MCF 10A (cell line): ENCODE measurements around the gene CPLANE2. TPM values are rescaled to one million over a fixed set of nuclear protein-coding genes. Genes with fewer than 3 reads are reported as not detected.

Experiments
- BruUV-seq: library from RNA; stranded (reverse); fragments of 400-500 nt; replicated peaks from 2 replicates; lab custom pipeline; 2021; lab: Mats Ljungman, UMichigan
- CTCF ChIA-PET: fragments of 300-600 bp; sonication (Branson Sonifier 250); formaldehyde crosslinking; extraction: SDS; loops from one replicate; lab custom pipeline; 2021; ENCODE audit warnings: antibody characterized with exemption, inconsistent platforms; lab: Yijun Ruan, JAX
- POLR2A ChIA-PET: fragments of 300-600, 350-650 bp; sonication (Branson Sonifier 250); formaldehyde crosslinking; extraction: SDS; loops from one replicate; lab custom pipeline; 2020; ENCODE audit warnings: antibody characterized with exemption, inconsistent platforms; lab: Yijun Ruan, JAX
- DNase-seq: peaks from one replicate; pipeline ENCODE4 v3.0.0-alpha.2; 2018; ENCODE audit not compliant: unreplicated experiment
- H3K27ac Mint-ChIP-seq: one replicate; pipeline ENCODE4 v1.8.0; 2022; ENCODE audit warnings: mild to moderate bottlenecking, low read depth, mixed read lengths; ENCODE audit not compliant: unreplicated experiment
- H3K27me3 Mint-ChIP-seq: one replicate; pipeline ENCODE4 v1.8.0; 2022; ENCODE audit warnings: mixed read lengths; ENCODE audit not compliant: insufficient read depth, unreplicated experiment
- H3K36me3 Mint-ChIP-seq: one replicate; pipeline ENCODE4 v1.8.0; 2022; ENCODE audit warnings: mild to moderate bottlenecking, moderate library complexity, mixed read lengths; ENCODE audit not compliant: insufficient read depth, unreplicated experiment
- H3K4me1 Mint-ChIP-seq: one replicate; pipeline ENCODE4 v1.8.0; 2022; ENCODE audit warnings: mixed read lengths; ENCODE audit not compliant: insufficient read depth, unreplicated experiment
- H3K4me3 Mint-ChIP-seq: one replicate; pipeline ENCODE4 v1.8.0; 2022; ENCODE audit warnings: mild to moderate bottlenecking, moderate library complexity, mixed read lengths; ENCODE audit not compliant: unreplicated experiment
- H3K9me3 Mint-ChIP-seq: one replicate; pipeline ENCODE4 v1.8.0; 2022; ENCODE audit warnings: mixed read lengths; ENCODE audit not compliant: unreplicated experiment
- CTCF ChIP-seq: fragments of 200-600 bp; IDR thresholded peaks from one replicate; pipeline ENCODE4 v1.8.0; 2022; ENCODE audit warnings: antibody characterized with exemption, mild to moderate bottlenecking; ENCODE audit not compliant: unreplicated experiment
- intact Hi-C: fragments of 100-400 bp; cut with micrococcal nuclease; formaldehyde crosslinking; loops from 2 replicates; pipeline ENCODE4 v1.14.1; 2022
- total RNA-seq: library from RNA; stranded (reverse); gene quantifications from 2 replicates; pipeline ENCODE4 v1.2.3, GENCODE V29; 2022

CPLANE2 gene
- total RNA-seq, 1 experiment from 2014 or later: 8.3 TPM

- no peak overlapping the region for H3K4me3 Mint-ChIP-seq
- intact Hi-C loops: no loop called here
- H3K9me3 Mint-ChIP-seq: no peaks in the 10 kb centered on the region
- H3K27me3 Mint-ChIP-seq: no peaks in the 10 kb centered on the region
- ChIA-PET CTCF (interaction anchor here (0.5 to 14.5 kb wide), 3 partner anchors 37 to 113 kb away, joined by 5 to 373 read pairs (median 15); partner anchors contain the start of gene FAM131C), POLR2A (interaction anchor here (0.9 kb wide), 1 partner anchor 94 kb away, joined by 4 read pairs; no protein-coding TSS in a partner anchor)
- no peak for TF ChIP-seq CTCF
- no peak overlapping the region for H3K27ac Mint-ChIP-seq
- BruUV-seq: no TSS peak
- DNase-seq: no peak
- peaks cover 18% of the 10 kb centered on the region for H3K4me1 Mint-ChIP-seq
- H3K36me3 Mint-ChIP-seq: no peaks in the 10 kb centered on the region
Measured at GRCh38 chr1:16191309-16191708, 45.7 kb downstream of the CPLANE2 start.

- no peak for TF ChIP-seq CTCF
- no peaks in the 10 kb centered on the region for H3K27me3 Mint-ChIP-seq
- no peaks in the 10 kb centered on the region for H3K9me3 Mint-ChIP-seq
- H3K27ac Mint-ChIP-seq: no peak overlapping the region
- H3K4me1 Mint-ChIP-seq: peaks cover 18% of the 10 kb centered on the region
- ChIA-PET POLR2A (interaction anchor here (1.3 to 10.2 kb wide), 4 partner anchors 35 to 356 kb away, joined by 3 to 112 read pairs (median 23); partner anchors contain the start of gene EPHA2), CTCF (interaction anchor here (1.0 to 14.5 kb wide), 3 partner anchors 54 to 162 kb away, joined by 4 to 373 read pairs (median 15); partner anchors contain the start of genes FAM131C and FBXO42)
- peak; percentile 39 for DNase-seq
- H3K36me3 Mint-ChIP-seq: no peaks in the 10 kb centered on the region
- BruUV-seq: no TSS peak
- H3K4me3 Mint-ChIP-seq: no peak overlapping the region
- intact Hi-C loops: loop anchor here (2.0 kb wide), 2 partner anchors 55 to 173 kb away; no protein-coding TSS in a partner anchor
Measured at GRCh38 chr1:16189921-16190621, 46.9 kb downstream of the CPLANE2 start.

- peaks cover 28% of the 10 kb centered on the region for H3K4me1 Mint-ChIP-seq
- peak; percentile 85 for DNase-seq
- CTCF ChIA-PET: interaction anchor here (0.5 to 14.5 kb wide), 10 partner anchors 33 to 252 kb away, joined by 3 to 373 read pairs (median 4); partner anchors contain the start of gene FAM131C
- H3K36me3 Mint-ChIP-seq: no peaks in the 10 kb centered on the region
- H3K4me3 Mint-ChIP-seq: peak overlapping the region; percentile 50
- BruUV-seq: no TSS peak
- POLR2A ChIA-PET: interaction anchor here (0.6 to 10.2 kb wide), 14 partner anchors 10 to 355 kb away, joined by 3 to 112 read pairs (median 4); partner anchors contain the start of genes CPLANE2 and EPHA2
- H3K27ac Mint-ChIP-seq: peak overlapping the region; percentile 79
- H3K9me3 Mint-ChIP-seq: no peaks in the 10 kb centered on the region
- intact Hi-C loops: loop anchor here (2.0 kb wide), 2 partner anchors 56 to 174 kb away; no protein-coding TSS in a partner anchor
- no peaks in the 10 kb centered on the region for H3K27me3 Mint-ChIP-seq
- TF ChIP-seq CTCF: no peak
Measured at GRCh38 chr1:16189003-16189402, 48.0 kb downstream of the CPLANE2 start.
